ENCODE results near the gene TDG. TPM values are rescaled to one million over a fixed set of nuclear protein-coding genes. Genes with fewer than 3 reads are reported as not detected.

Gene TDG
- 16.8 and 17.0 TPM in 2 replicates for total RNA-seq

DNA sequence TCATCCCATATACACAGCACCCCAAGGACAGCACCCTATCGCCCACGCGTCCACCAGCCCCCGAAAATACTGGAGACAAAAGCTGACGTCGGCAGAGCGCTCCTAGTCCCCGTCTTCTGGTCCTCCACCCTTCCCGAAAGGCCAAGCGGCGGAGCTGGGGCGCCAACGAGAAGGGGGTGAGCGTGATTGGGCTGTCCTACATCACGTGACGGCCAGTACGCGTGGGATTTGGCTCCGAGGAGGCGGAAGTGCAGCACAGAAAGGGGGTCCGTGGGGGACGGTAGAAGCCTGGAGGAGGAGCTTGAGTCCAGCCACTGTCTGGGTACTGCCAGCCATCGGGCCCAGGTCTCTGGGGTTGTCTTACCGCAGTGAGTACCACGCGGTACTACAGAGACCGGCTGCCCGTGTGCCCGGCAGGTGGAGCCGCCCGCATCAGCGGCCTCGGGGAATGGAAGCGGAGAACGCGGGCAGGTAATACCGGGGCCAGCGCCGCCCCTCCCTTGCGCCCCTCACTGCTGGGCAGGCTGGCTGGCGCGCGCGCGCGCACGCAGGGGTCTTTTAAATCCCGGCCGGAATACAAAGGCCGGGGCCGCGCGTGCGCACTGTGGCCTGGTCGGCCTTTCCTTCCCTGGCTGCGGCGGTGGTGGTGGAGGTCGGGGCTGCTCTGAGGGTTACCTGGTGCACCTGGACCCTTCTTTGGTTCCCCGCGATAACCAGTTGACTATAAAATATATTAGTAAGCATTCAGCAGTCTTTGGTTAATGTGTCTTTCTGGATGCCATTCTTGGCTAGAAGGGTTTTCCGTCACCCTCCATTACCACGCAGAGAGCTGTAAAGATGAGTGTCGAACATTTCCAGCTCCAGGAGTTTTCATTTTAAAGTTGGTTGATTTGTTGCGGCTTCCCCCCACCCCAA, at the start of gene TDG:
TSS of gene TDG (plus strand) at position 283 of the 915 bp plus-strand sequence. CDS start at position 449, 166 bp downstream.

DNA sequence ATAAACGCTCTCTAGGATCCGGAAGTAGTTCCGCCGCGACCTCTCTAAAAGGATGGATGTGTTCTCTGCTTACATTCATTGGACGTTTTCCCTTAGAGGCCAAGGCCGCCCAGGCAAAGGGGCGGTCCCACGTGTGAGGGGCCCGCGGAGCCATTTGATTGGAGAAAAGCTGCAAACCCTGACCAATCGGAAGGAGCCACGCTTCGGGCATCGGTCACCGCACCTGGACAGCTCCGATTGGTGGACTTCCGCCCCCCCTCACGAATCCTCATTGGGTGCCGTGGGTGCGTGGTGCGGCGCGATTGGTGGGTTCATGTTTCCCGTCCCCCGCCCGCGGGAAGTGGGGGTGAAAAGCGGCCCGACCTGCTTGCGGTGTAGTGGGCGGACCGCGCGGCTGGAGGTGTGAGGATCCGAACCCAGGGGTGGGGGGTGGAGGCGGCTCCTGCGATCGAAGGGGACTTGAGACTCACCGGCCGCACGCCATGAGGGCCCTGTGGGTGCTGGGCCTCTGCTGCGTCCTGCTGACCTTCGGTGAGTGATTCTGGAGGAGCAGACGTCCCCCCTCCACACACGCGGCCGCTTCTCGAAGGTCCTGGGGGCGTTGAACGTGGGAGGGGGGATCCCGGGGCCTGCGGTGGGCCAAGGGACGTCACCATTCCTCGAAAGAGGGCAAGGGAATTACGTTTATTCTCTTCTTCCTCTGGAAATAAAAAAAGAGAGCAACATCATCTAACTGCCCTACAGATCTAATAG, 35.5 kb upstream of the TDG start, which contains the start of gene HSP90B1:
TSS of gene HSP90B1 (plus strand) at position 377 of the 753 bp plus-strand sequence. CDS start at position 483, 106 bp downstream.

Other genes with a start within 250 kb of the TDG start
- 2.3 and 4.5 TPM in 2 replicates for gene NT5DC3, start 124.6 kb upstream of the TDG start, total RNA-seq
- 653 and 877 TPM in 2 replicates for gene HSP90B1, start 35.5 kb upstream of the TDG start, total RNA-seq
- gene GLT8D2, start 84.3 kb downstream of the TDG start, total RNA-seq, result 24.3 and 27.8 TPM in 2 replicates
- gene HCFC2, start 98.7 kb downstream of the TDG start, total RNA-seq, result 12.8 and 16.6 TPM in 2 replicates
- gene NFYB, start 172.3 kb downstream of the TDG start, total RNA-seq, result 46.4 and 49.4 TPM in 2 replicates
- 701 and 927 TPM in 2 replicates for gene TXNRD1, start 249.9 kb downstream of the TDG start, total RNA-seq

Measured in cardiac atrium fibroblast (primary cell).